SW 1271 (cell line): ENCODE results near the gene FMNL2.

ENCODE experiments used
- DNase-seq, 2 experiments: peaks; one replicate each; lab custom pipeline; 2025; lab: John Stamatoyannopoulos, UW

Gene FMNL2

DNA sequence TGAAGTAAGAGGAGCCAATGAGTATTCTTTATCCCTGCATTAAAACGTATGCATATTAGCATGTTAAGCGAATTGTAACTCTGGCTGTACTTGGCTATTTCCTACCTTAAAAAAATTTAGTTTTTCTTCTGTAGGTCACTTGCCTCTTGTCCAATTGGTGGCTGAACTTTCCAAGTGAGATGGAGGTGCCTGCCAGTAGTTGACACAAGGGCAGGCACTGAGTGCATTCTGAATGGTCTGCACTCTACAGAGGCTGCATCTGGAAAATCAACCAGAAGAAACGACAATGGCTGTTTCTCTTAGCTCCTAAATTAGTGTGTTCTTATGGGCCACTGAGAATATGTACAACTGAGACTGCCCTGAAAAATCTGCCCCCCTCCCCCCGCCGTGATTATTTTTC, 221.5 kb downstream of the FMNL2 start:
- DNase-seq: no peak

DNA sequence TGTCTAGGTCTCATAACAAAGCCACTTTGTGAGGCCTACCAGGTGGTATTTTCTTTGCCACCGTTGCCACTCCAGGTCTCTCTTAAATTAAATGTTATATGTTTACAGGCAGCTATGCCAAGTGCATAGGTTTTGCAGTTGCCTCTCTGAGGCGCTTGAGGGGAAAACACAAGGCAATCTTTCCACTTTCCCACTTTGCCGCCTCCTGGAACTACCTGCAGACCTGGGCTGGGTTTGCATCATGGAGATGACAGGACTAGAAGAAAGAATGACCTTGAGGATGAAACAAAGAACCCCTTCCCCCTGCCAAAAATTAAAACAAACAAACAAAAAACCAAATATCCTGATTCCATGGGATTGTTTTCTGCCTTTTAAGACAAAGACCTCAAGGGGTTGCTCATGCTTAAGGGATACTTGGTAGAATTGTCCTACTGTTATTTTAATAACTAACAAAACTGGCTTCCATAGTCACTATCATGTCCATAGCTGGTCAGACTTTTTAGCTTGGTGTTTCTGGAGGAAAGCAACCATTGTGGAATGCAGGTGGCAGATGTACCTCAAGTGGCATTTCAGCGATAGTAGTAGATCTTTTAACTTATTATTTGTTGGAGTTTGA, 222.4 kb downstream of the FMNL2 start:
- DNase-seq: no peak

DNA sequence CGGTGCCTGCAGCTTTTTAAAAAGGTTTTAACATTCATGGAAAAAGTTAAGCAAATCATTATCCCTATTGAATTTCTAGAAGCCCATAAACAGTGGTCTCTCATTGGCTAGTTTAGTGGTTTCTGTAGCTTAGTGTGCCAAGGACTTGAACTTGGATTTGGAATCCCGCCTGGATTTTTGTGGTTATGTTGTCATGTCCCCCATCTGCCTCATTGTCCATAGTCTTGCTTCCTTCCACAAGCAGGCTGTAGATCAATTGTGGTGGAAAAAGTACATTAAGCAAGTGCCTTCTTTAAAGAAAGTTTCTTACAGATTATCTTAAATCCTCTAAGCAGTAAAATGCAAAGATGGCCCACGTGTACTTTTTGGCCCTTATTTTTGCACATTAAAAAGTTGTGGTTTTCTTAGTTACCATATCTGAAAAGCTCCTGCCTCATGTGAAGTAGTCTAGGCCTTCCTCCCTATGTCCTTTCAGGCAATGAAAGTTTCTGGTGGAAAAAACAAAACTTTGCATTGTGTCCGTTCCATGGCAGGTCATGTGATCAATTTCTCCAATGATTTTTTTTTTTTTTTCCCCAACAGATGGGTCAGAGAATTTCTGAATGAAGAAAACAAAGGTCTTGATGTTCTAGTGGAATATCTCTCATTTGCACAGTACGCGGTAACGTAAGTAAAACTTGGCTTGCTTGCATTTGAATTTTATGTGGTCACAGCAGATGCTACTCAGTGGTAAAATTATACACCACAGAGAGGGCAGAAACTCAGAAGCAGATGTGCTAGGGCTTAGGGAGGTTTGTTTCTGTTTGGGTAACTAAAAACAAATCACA, 223.4 kb downstream of the FMNL2 start:
- DNase-seq: no peak

DNA sequence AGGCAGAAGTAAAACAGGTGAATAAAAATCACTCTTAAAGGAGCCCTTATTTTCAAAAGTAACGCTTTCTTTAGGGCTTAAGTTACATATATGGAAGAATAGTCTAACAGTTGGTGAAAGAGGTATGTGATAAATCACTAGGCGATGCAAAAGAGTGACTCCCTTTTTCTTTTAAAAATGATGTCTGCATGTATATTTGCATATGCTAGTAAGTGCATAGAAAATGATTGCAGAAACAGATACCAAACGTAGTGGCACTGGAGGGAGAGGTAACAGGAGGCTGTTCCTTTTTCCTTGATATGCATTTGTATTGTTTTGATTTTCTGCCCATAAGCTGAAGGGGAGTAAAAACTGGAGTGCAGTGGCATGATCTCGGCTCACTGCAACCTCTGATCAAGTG, 224.0 kb downstream of the FMNL2 start:
- DNase-seq: no peak

DNA sequence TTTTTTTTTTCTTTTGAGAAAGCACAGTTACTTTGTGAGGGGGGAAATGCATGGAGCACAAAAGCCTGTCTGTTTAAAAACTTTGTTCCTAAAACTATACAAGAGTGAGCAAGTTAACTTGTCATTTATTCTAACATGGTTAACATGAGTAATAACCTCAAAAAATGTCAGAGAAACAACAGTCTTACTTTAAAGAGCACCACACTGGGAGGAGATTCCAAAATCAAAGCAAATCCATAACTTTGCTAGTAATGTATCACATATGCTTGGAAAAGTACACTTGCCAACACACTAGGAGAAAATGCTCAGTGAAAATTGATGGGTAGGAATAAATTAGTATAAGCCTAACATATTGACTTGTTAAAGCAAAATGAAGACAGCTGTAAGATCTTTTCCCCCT, 225.2 kb downstream of the FMNL2 start:
- DNase-seq: no peak

DNA sequence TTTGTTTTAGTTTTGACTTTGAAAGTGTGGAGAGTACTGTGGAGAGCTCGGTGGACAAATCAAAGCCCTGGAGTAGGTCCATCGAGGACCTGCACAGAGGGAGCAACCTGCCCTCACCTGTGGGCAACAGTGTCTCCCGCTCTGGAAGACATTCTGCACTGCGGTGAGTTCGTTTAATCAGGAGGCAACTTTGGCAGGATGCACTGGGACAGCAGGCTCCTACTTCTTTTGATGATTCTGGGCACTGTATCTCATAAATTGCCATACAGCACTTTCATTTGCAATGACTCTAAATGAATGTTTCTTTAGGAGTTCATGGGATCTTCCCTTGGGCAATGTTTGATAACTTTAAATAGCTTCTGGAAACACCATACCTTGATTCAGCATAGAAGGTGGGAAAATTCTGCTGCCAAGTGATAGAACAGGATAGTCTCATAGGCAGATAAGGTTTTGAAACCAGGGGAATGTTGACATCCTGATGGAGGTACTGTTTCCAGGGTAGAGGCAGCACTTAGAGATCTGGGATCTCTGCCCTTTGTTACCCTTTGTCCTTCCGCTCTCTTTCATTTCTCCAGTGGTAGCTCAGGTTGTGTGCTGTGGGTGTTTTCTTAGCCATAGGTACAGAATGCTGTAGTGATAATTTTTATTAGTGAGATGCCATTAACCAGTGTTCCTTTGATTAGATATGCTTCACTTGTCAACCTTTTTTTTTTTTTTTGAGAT, 226.1 kb downstream of the FMNL2 start:
- no peak for DNase-seq

DNA sequence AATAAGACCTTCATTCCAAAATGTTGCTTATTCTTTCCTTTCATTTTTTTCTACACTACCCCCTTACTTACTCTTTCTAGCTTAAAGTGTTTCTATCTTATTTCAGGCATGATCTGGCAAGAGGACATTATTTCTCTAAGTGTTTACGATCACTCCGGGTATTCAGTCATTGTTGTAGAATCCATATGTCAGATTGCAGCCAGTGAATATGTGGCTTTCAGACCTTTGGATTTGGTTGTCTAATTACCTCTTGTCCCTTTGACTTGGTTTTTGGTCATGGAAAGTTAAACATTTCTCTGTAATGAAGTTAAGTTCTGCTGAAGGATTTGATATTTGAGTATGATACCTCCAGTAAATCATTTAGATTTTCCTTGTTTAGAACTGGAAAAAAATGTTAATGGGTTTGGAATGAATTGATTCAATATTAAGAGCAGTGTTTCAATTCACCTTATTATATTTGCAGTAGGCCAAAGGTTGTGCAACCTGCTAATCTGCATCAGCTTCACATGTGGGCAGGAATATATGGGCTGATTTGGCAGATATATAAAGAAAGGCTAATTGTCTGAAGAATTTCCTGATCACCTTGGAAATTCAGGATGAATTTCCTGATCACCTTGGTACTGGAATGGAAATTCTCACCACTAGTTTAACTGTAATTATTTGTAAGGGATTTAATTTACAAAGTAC, 227.4 kb downstream of the FMNL2 start:
- no peak for DNase-seq

DNA sequence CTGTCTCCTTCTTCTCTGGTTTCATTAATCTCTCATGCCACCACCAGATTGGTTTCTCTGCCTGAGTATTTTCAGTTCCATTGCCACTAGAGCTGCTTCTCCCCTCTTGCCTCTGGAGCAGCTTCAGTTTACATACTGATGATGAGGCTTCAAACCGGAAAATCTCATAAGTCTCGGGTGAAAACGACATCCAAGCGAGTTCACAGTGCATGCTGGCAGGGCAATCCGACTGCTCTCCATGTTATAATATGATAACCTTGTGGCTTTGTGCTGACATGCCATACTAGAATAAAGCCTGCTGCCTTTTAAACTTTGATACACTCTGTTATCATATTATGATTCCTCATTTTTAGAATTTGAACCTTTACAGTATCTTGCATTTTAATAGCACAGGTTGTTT, 228.8 kb downstream of the FMNL2 start:
- no peak for DNase-seq

DNA sequence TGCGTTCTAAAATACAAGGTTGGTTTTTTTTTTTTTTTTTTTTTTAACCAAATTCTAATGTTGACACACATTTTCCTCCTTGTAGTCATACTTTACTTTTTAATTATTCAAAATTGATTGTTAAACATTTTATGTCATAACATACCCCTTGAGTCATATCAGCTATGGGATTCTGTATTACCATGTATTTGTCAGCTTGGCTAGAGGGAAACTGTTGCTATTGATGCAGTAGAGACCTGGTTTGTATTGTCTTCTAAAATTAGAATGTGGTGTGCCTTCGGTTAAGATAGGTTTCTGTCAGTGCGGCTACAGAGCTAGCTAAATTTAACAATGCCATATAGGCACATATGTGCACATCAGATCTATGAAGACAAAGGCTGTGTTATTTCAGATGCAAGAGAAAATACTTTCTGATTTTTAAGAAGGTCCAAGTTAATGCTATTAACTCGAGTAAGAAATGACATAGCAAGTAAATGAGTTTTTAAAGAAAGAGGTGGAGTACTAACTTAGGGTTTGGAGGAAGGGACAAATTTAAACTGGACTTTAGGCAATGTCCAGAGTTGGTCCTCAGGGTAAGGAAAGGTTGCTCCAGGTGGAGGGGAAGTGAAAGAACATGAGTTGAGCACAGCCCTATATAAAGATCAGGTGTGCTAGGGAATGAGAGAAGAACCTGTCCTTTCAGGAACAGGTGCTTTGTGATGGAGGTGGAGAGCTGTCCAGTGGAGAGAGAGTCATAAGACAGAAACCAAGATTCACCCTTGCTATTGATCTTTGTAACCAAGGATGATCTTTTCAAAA, 230.0 kb downstream of the FMNL2 start:
- DNase-seq: no peak

DNA sequence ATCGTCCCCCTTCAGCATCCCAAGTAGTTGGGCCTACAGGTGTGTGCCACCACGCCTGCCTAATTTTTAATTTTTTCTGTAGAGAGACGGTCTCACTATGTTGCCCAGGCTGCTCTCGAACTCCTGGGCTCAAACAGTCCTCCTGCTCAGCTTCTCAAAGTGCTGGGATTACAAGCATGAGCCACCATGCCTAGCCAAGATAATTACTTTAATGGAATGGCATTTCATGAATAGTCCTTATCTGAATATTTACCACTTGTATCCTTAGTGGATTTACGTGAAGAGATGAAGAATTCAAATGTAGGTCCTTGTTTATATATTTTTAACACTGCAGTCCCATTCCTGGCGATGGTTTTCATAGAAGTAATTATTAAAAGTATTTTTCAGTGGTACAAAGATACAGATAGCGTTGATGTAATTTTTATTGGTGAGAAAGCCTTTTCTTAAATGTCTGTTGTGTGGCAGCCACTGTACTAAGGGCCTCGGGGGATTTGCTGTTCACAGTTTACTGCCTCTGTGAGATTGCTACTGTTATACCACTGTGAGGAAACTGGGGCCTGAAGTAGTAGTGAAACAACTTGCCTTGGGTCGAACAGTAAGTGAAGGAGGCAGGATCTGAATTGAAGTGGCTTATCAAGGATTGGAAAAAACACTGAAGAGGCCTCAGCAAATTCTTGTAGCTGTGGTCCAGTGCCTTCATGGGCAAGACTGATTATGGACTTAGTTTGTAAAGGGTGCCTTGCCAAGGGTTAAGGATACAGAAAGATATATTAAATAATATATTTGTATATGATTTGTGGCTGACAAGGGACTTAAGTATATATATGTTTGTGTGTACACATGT, 231.1 kb downstream of the FMNL2 start:
- DNase-seq: no peak

DNA sequence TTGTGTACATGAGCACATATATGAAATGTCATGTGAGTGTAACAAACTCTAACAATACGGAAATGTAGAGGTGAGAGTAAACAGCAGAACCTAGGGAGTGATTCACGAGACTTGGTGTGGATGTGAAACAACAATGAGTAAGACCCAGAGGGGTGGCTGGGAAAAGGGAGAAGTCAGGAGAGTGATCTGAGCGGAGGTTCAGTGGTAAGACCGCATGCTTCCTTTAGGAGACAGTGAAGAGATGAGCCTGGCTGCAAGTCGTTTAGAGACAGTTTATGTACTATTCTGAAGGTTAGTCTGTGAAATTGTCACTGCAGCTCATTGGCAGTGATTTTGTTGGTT, 231.7 kb downstream of the FMNL2 start:
- no peak for DNase-seq

DNA sequence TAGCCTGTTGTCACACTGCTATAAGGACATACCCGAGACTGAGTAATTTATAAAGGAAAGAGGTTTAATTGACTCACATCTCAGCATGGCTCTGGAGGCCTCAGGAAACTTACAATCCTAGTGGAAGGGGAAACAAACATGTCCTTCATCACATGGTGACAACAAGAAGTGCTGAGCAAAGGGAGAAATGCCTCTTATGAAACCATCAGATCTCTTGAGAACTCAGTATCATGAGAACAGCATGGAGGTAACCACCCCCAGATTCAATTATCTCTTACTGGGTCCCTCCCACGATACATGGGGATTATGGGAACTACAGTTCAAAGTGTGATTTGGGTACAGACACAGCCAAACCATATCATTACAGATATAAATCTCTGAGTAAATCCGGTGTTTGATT, 233.6 kb downstream of the FMNL2 start:
- no peak for DNase-seq

DNA sequence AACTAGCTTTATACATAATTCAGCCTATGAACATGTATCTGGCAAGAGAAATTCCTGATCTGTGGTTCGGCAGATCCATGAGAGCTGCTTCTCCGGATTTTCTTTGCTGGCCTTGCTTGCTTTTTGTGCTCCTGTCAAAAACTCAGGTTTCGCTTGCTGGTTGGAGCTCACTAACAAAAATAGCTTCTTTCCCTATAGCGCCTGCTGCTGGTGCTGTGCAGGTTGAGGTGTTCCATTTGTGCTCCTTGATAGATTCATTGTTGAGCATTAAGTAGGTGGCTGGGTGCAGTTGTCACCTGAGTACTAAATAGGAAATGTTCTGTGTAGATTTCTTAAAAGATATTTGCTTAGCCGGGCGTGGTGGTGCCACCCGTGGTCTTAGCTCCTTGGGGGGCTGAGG, 234.2 kb downstream of the FMNL2 start:
- DNase-seq: no peak

DNA sequence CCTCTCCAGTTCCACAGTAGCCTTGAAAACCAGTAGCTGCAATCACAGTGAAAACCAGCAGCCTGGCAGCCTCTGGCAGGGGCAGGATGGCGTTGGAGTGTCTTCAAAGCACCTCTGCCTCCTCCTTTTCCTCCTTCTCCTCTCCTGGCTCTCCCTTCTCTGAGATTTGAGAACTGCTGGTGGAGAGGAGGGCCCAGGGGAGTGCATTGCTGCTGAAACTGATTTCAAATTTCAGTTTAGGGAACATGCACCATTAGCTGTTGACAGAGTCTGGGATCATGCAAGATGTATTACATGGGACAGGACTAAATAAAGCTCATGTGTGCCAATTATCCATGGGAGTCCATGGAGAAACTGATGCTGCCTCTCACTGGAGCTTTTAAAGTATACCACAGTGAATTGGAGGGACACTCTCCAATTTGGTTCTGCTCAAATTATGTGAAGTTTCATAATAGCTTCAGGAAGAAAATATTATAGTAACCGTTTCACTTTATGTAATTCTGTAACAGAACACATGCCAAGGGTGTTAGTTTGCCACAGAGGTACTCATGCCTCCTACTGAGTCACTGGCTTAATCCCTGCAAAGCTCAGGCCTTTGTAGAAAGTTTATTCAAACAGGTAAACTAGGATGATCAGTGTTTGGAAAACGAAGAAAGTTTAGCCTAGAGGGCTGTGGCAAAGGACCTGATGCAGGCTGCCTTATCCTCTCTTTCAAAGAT, 236.2 kb downstream of the FMNL2 start:
- no peak for DNase-seq

DNA sequence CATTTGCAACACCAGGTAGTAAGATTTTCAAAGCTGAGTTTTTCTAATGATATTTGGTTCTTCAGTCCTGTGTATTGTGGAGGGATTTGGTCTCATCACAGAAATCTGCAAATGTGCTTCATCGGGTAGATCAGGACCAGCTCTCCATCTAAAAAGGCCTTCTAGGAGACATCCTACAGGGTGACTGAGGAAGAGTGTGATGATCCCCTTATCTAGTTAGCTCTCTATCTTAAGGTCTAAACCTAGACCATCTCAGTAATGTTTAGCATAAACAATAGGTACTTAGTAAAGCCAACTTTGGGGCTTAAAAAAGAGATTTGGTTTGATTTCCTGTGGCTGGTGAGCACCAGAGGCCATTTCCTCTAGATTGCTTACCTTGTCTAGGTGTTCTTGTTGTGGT, 237.1 kb downstream of the FMNL2 start:
- no peak for DNase-seq

DNA sequence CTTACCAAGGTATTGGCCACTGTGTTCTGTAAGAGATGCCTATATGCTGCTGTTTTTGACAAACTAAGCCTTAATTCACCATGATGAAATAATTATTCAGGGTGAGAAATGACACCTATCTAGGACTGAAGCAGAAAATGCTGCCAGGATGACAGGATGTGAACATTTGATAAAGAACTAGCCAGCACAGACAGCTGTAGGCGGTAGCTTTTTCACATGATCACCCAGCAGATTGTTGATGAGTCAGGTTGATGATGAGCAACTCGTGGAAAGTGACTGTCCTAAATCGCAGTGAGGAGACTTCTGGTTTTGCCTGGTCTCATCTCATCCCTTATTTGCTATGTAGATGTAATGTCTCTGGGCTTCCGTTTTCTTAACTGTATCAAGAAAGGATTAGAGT, 238.2 kb downstream of the FMNL2 start:
- peak in 1 of 2 experiments; percentile 64 for DNase-seq

DNA sequence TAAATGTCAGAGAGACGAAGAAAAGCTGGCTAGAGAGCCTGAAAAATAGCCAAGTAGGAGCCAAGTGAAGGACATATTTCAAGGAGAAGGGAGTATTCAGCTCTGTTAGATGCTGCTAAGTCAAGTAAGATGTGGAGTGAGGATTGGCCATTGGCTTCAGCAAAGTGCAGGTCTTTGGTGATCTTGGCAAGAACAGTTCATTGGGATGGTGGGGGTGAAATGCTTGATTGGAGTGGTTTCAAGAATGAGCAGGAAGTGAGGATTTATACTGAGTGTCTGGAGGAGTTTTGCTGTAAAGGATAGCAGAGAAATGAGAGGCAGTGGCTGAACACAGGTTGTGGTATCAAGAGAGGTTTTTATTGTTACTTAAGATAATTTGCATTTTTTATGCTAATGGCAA, 242.6 kb downstream of the FMNL2 start:
- DNase-seq: no peak

DNA sequence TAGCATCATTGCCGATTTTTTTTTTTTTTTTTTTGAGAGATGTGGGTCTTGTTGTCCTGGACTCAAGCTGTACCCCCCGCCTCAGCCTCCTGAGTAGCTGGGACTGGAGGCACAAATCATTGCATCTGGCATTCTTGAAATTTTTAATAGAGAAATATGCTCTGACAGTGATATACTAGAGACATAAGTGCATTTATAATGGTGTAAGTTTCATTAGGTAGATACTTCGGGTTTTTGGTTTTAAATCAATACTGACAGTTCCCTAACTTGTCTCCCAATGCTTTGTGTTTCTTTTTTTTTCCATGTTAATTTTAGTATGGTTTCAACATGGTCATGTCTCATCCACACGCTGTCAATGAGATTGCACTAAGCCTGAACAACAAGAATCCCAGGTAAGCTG, 243.6 kb downstream of the FMNL2 start:
- no peak for DNase-seq

DNA sequence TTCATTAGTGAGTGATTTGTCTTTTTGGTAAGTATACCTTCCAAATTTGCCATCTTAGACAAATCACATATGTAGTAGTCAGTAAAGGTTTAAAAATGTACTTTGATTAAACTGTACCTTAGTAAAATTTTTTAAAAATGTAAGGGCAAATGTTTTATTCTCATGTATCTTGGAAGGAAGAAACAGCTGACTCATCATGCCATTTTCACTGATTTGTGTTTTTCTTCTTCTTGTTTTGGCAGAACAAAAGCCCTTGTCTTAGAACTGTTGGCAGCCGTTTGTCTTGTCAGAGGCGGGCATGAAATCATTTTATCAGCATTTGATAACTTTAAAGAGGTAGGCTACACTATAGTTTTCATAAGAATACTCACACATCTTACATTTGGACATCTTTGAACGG, 245.7 kb downstream of the FMNL2 start:
- no peak for DNase-seq

DNA sequence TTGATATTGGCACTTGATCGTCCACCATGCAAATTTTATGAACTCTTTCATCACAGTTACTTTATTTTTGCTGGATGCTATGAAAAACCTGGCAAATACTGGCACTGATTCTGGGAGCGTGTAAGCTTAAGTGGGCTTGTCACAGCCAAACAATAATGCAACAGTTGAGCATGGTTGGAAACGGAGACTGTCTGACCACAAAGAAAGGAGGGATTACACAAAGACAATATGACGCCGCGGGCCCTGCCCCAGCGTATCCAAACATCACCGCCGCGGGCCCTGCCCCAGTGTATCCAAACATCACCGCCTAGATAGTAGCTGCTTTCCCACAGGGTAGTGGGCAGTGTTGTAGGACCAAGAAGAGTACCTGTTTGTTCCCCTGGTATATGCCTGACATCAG, 246.4 kb downstream of the FMNL2 start:
- no peak for DNase-seq
